RWPE2 (cell line): ENCODE results near the gene TOR4A.

Source experiments
- ATAC-seq: fragments of 200-7000 bp; cut with Tn5 transposase; 3 replicates; pipeline ENCODE4 v1.9.1; 2021; ENCODE audit warnings: low read depth
- DNase-seq: peaks from one replicate; pipeline ENCODE4 v3.0.0-alpha.2; 2020; ENCODE audit warnings: low spot score
- H3K27ac ChIP-seq: fragments of 450-650 bp; 2 replicates; pipeline ENCODE4 v1.5.1; 2017; ENCODE audit warnings: mild to moderate bottlenecking; ENCODE audit not compliant: poor library complexity, severe bottlenecking
- H3K27me3 ChIP-seq: fragments of 250-450 bp; sonication (Bioruptor Pico); 2 replicates; pipeline ENCODE4 v1.5.1; 2021; ENCODE audit warnings: mild to moderate bottlenecking, moderate library complexity; ENCODE audit not compliant: insufficient read depth, poor library complexity, severe bottlenecking
- H3K36me3 ChIP-seq: fragments of 250-450 bp; sonication (Bioruptor Pico); 2 replicates; pipeline ENCODE4 v1.5.1; 2020; ENCODE audit warnings: low read depth, mild to moderate bottlenecking, moderate library complexity
- H3K4me1 ChIP-seq: fragments of 250-450 bp; sonication (Bioruptor Pico); 2 replicates; pipeline ENCODE4 v1.5.1; 2021; ENCODE audit warnings: mild to moderate bottlenecking, moderate library complexity; ENCODE audit not compliant: insufficient read depth, poor library complexity, severe bottlenecking
- H3K4me3 ChIP-seq: fragments of 250-450 bp; sonication (Bioruptor Pico); 2 replicates; pipeline ENCODE4 v1.5.1; 2021; ENCODE audit warnings: mild to moderate bottlenecking, moderate library complexity; ENCODE audit not compliant: severe bottlenecking
- H3K9me3 ChIP-seq: fragments of 250-450 bp; sonication (Bioruptor Pico); 2 replicates; pipeline ENCODE4 v1.5.1; 2021; ENCODE audit warnings: mild to moderate bottlenecking, moderate library complexity; ENCODE audit not compliant: severe bottlenecking
- CTCF ChIP-seq: fragments of 450-650 bp; IDR thresholded peaks from one replicate; pipeline ENCODE4 v1.5.1; 2017; ENCODE audit warnings: mild to moderate bottlenecking, moderate library complexity; ENCODE audit not compliant: poor library complexity, severe bottlenecking

The TOR4A gene

DNA sequence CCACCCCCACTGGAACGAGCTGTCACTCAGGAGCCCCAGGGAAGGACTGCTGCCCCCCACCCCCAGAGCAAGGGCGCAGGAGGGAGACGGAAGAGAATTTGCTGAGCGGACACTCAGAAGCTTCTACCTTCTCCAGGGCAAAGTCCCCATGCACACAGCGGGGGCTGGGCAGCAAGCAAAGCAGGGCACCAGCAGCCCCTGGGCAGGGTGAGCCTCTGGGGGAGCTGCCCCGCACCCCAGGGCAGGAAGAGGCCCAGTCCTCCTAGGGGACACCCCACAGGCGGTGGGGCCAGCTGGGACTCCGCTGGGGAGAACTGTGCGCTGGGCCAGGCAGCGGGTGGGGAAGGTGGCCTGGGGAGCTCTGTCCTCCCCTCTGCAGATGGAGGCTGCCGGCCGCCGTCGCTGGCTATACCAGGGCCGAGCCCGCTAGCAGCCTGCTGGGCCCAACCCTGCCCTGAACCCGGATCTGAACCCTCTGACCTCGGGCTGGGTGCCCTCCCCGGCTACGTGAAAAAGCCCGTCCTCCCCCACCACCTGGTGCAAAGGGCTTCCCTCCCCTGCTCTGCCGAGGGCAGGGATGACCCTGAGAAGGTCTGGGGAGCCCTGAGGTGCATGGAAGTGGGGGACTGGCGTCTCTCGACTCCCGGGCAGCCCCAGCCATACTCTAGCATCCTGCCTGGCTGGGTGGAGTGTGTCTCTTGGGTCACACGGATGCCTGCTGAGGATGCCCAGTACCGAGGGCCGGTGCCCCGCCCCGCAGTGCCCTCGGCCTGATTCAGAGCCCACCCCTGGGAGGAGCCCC lies 47.4 kb upstream of the TOR4A start:
- peaks cover 23% of the 10 kb centered on the region for H3K4me1 ChIP-seq
- H3K4me3 ChIP-seq = no peak overlapping the region
- H3K27ac ChIP-seq = no peak overlapping the region
- H3K27me3 ChIP-seq = peaks cover 4% of the 10 kb centered on the region
- no peak for TF ChIP-seq CTCF
- ATAC-seq = no peak
- no peaks in the 10 kb centered on the region for H3K36me3 ChIP-seq
- H3K9me3 ChIP-seq = no peaks in the 10 kb centered on the region
- DNase-seq = no peak

- H3K27ac ChIP-seq = no peak within 1 kb of the TSS
- ATAC-seq = no peak
- H3K27me3 ChIP-seq = peaks cover 4% of the 10 kb centered on the region
- no peak for DNase-seq
- no peak for TF ChIP-seq CTCF
- no peaks in the 10 kb centered on the region for H3K9me3 ChIP-seq
- no peak within 1 kb of the TSS for H3K4me3 ChIP-seq
- H3K4me1 ChIP-seq = peaks cover 16% of the 10 kb centered on the region
- H3K36me3 ChIP-seq = no peaks in the 10 kb centered on the region
These were observed 46.7 kb upstream of the TOR4A start, which contains the start of gene SLC34A3 for GRCh38 chr9:137230705-137231371. TSS of gene SLC34A3 (plus strand) at chr9:137230901. CDS start at chr9:137231703, 802 bp downstream.

GRCh38 chr9:137231372-137232039 lies 46.0 kb upstream of the TOR4A start:
- H3K27ac ChIP-seq = no peak overlapping the region
- DNase-seq = no peak
- H3K9me3 ChIP-seq = no peaks in the 10 kb centered on the region
- TF ChIP-seq CTCF = no peak
- H3K36me3 ChIP-seq = no peaks in the 10 kb centered on the region
- peaks cover 9% of the 10 kb centered on the region for H3K4me1 ChIP-seq
- no peak for ATAC-seq
- H3K27me3 ChIP-seq = peaks cover 4% of the 10 kb centered on the region
- no peak overlapping the region for H3K4me3 ChIP-seq

- no peak for ATAC-seq
- peaks cover 4% of the 10 kb centered on the region for H3K27me3 ChIP-seq
- DNase-seq = no peak
- no peak for TF ChIP-seq CTCF
- H3K27ac ChIP-seq = no peak overlapping the region
- no peaks in the 10 kb centered on the region for H3K9me3 ChIP-seq
- no peaks in the 10 kb centered on the region for H3K36me3 ChIP-seq
- peaks cover 6% of the 10 kb centered on the region for H3K4me1 ChIP-seq
- no peak overlapping the region for H3K4me3 ChIP-seq
These were observed 45.4 kb upstream of the TOR4A start for GRCh38 chr9:137232101-137232500.
